ENCODE results near the gene METTL27. TPM values are rescaled to one million over a fixed set of nuclear protein-coding genes. Genes with fewer than 3 reads are reported as not detected.

METTL27 gene
- polyA plus RNA-seq, 1 donor from 2014 or later: 2.4 TPM

GRCh38 chr7:73829505-73829904 lies 12.8 kb downstream of the METTL27 start:
- H3K4me2 ChIP-seq (ENCODE audit: low read length): no peak overlapping the region

GRCh38 chr7:73828972-73829371 lies 13.3 kb downstream of the METTL27 start:
- Histone ChIP-seq H2AFZ (ENCODE audit: low read depth, low read length) (no peak overlapping the region), H3K27me3 (ENCODE audit: insufficient read depth, low read depth, low read length) (no peaks in the 10 kb centered on the region), H3K4me3 (ENCODE audit: low read length) (no peak overlapping the region), H3K79me2 (replicated peaks; ENCODE audit: insufficient read depth, low read length) (no peaks in the 10 kb centered on the region), H4K20me1 (ENCODE audit: insufficient read depth) (no peaks in the 10 kb centered on the region), H3K9me2 (ENCODE audit: insufficient read depth, low read length) (no peaks in the 10 kb centered on the region), H3F3A (ENCODE audit: insufficient read depth, low read length, poor library complexity, severe bottlenecking) (no peaks in the 10 kb centered on the region), H3K36me3 (ENCODE audit: insufficient read depth, low read length) (no peaks in the 10 kb centered on the region), H3K4me2 (ENCODE audit: low read length) (no peak overlapping the region), H3K9me3 (ENCODE audit: low read length) (no peaks in the 10 kb centered on the region), H3K9ac (ENCODE audit: low read length) (no peak overlapping the region), H3K27ac (ENCODE audit: low read length) (no peak overlapping the region)
- TF ChIP-seq EZH2 (IDR thresholded peaks at IDR 0.05; ENCODE audit: borderline replicate concordance, insufficient read depth, low read length, poor library complexity, severe bottlenecking) (no peak), POLR2AphosphoS5 (IDR thresholded peaks at IDR 0.05) (no peak), MXI1 (conservative IDR thresholded peaks at IDR 0.05; ENCODE audit: poor library complexity, severe bottlenecking) (no peak), TAF1 (IDR thresholded peaks at IDR 0.05; ENCODE audit: low read depth) (no peak), SMC3 (conservative IDR thresholded peaks at IDR 0.05; ENCODE audit: poor library complexity) (no peak), CTCF (IDR thresholded peaks at IDR 0.05; ENCODE audit: poor library complexity, severe bottlenecking) (no peak), EP300 (conservative IDR thresholded peaks at IDR 0.05; ENCODE audit: poor library complexity, severe bottlenecking) (no peak), RAD21 (conservative IDR thresholded peaks at IDR 0.05) (no peak), REST (IDR thresholded peaks at IDR 0.05; ENCODE audit: borderline replicate concordance) (no peak)

More at GRCh38 chr7:73829505-73829904, 12.8 kb downstream of the METTL27 start:
- H2AFZ ChIP-seq (ENCODE audit: low read depth, low read length): no peak overlapping the region
- no peaks in the 10 kb centered on the region for H4K20me1 ChIP-seq (ENCODE audit: insufficient read depth)
- H3K79me2 ChIP-seq (replicated peaks; ENCODE audit: insufficient read depth, low read length): no peaks in the 10 kb centered on the region
- H3F3A ChIP-seq (ENCODE audit: insufficient read depth, low read length, poor library complexity, severe bottlenecking): no peaks in the 10 kb centered on the region
- no peaks in the 10 kb centered on the region for H3K27me3 ChIP-seq (ENCODE audit: insufficient read depth, low read depth, low read length)
- no peak overlapping the region for H3K4me3 ChIP-seq (ENCODE audit: low read length)
- no peak for TF ChIP-seq REST (IDR thresholded peaks at IDR 0.05; ENCODE audit: borderline replicate concordance)
- H3K9me2 ChIP-seq (ENCODE audit: insufficient read depth, low read length): no peaks in the 10 kb centered on the region
- peaks cover under 1% of the 10 kb centered on the region for H3K9me3 ChIP-seq (ENCODE audit: low read length)
- no peak overlapping the region for H3K27ac ChIP-seq (ENCODE audit: low read length)
- no peaks in the 10 kb centered on the region for H3K36me3 ChIP-seq (ENCODE audit: insufficient read depth, low read length)
- no peak overlapping the region for H3K9ac ChIP-seq (ENCODE audit: low read length)

Data from neural cell (in vitro differentiated cells).